ENCODE results near the gene CRYGA. TPM values are rescaled to one million over a fixed set of nuclear protein-coding genes. Genes with fewer than 3 reads are reported as not detected.
"Not testable (repeated sequence)": the region's sequence is repeated elsewhere in the genome, so short reads cannot be mapped to it uniquely, and the experiment has no call there.

The CRYGA gene
- total RNA-seq, 4 donors from 2014 or later, result not detected

DNA sequence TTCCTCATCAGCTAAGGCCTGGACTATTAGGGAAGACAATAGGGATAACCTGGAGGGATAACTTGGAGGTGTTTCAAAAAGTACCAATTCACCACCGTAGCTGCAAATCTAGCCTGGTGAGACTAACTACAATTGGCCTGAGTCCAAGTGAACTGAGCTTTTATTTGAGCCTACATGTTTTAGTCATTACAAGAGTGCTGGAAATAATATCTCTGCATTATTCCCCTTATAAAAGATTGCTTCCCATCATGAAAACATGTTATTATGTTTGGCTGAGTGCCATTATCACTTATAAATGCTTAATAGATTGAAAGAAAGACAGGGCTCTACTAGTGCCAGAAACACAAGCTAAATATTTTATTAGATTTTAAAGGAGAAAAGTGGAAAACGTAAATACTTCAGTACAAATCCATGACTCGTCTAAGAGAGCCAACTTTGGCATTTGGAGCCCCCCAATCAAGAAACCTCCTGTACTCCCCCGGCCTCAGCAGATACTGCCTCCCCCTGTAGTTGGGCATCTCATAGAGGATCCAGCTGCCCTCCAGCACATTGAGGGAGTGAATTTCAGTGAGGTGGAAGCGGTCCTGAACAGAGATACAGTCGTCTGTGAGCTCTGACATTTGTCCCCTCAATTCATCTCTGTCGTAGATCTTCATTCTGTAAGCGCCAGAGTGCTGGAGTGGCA is 21.0 kb downstream of the CRYGA start:
- DNase-seq, result no peak

DNA sequence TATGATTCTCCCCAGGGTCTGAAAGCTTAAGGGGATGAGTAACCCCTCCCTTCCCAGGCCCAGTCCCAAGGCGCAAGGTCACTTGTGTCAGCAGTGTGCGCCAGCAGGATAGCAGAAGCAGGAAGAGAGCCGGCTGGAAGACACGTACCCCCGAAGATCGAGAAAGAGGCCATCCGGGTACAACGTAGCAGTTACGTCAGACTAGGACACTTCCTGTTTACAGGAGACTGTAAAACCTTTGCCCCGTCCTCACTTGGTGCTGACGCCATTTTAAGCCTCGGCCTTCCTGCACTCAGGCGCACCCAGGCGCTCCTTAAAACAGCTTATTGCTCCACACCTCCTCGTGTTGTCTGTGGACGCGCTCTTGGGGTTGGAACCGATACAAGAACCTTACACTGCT is 23.9 kb downstream of the CRYGA start:
- no peak for DNase-seq
- no peaks in the 10 kb centered on the region for H3K27me3 ChIP-seq
- H3K4me3 ChIP-seq, result no peak overlapping the region
- H3K9me3 ChIP-seq, result no peaks in the 10 kb centered on the region
- intact Hi-C loops (cut with DNase I), result no loop called here
- peaks cover 0 to 23% (median 5%) of the 10 kb centered on the region in 3 donors for H3K4me1 ChIP-seq
- no peak for TF ChIP-seq POLR2A (IDR thresholded peaks at IDR 0.05)
- TF ChIP-seq, protein P1, sequence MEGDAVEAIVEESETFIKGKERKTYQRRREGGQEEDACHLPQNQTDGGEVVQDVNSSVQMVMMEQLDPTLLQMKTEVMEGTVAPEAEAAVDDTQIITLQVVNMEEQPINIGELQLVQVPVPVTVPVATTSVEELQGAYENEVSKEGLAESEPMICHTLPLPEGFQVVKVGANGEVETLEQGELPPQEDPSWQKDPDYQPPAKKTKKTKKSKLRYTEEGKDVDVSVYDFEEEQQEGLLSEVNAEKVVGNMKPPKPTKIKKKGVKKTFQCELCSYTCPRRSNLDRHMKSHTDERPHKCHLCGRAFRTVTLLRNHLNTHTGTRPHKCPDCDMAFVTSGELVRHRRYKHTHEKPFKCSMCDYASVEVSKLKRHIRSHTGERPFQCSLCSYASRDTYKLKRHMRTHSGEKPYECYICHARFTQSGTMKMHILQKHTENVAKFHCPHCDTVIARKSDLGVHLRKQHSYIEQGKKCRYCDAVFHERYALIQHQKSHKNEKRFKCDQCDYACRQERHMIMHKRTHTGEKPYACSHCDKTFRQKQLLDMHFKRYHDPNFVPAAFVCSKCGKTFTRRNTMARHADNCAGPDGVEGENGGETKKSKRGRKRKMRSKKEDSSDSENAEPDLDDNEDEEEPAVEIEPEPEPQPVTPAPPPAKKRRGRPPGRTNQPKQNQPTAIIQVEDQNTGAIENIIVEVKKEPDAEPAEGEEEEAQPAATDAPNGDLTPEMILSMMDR (IDR thresholded peaks at IDR 0.05), result no peak
- H3K36me3 ChIP-seq, result no peaks in the 10 kb centered on the region
- WGBS, 2 donors, result 85 to 90% methylated on average over 10 to 18 of the region's 18 CpGs
- no peak overlapping the region for H3K27ac ChIP-seq

More for the DNA sequence above, 21.0 kb downstream of the CRYGA start:
- Histone ChIP-seq H3K4me1 (peaks cover 0 to 9% (median 0%) of the 10 kb centered on the region in 3 donors), H3K27ac (no peak overlapping the region), H3K4me3 (no peak overlapping the region), H3K27me3 (peaks cover 0 to 8% (median 0%) of the 10 kb centered on the region in 4 donors), H3K36me3 (no peaks in the 10 kb centered on the region), H3K9me3 (no peaks in the 10 kb centered on the region)
- intact Hi-C loops (cut with DNase I), result no loop called here
- TF ChIP-seq, protein P1 (IDR thresholded peaks at IDR 0.05), result no peak
- TF ChIP-seq POLR2A (IDR thresholded peaks at IDR 0.05), result no peak
- 10 to 18% methylated on average over 7 of the region's 8 CpGs for WGBS, 2 donors

DNA sequence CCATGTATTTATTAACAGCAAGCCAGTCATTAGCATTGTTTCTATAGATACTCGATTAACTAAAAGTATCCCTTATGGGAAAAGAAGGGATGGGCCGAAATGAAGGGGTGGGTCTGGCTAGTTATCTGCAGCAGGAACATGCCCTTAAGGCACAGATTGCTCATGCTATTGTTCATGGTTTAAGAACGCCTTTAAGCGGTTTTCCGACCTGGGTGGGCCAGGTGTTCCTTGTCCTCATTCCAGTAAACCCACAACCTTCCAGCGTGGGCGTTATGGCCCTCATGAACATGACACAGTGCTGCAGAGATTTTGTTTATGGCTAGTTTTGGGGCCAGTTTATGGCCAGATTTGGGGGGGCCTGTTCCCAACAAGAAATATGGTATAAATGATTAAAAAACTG is 25.1 kb downstream of the CRYGA start:
- H3K27ac ChIP-seq; intact Hi-C loops (cut with DNase I); H3K36me3 ChIP-seq; H3K9me3 ChIP-seq; DNase-seq; H3K4me3 ChIP-seq; H3K27me3 ChIP-seq: not testable (repeated sequence)
- WGBS, 2 donors, result 53 to 70% methylated on average over 7 of the region's 7 CpGs
- peaks cover 0 to 23% (median 5%) of the 10 kb centered on the region in 3 donors for H3K4me1 ChIP-seq

DNA sequence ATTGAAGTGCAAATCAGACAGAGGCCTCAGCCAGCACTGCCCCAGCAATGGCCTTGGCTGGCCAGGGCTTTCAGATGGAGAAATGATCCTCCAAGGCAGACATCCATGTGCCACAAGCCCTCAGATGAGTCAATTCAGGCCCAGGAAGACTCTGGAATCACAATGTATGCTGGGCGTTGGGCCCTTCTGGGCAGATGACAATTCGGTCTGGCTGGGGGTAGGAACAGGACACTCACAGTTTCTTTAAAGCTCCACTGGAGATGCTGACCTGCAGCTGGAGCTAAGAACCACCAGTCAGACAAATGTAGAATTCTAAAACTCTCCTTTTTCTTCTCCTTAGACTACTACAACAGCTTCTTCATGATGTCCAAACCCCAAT is 26.7 kb downstream of the CRYGA start:
- TF ChIP-seq, protein P1 (IDR thresholded peaks at IDR 0.05), result no peak
- TF ChIP-seq POLR2A (IDR thresholded peaks at IDR 0.05), result no peak
- H3K27ac ChIP-seq, result peak overlapping the region in 2 of 4 donors; percentile 38 to 50
- intact Hi-C loops (cut with DNase I), result no loop called here

DNA sequence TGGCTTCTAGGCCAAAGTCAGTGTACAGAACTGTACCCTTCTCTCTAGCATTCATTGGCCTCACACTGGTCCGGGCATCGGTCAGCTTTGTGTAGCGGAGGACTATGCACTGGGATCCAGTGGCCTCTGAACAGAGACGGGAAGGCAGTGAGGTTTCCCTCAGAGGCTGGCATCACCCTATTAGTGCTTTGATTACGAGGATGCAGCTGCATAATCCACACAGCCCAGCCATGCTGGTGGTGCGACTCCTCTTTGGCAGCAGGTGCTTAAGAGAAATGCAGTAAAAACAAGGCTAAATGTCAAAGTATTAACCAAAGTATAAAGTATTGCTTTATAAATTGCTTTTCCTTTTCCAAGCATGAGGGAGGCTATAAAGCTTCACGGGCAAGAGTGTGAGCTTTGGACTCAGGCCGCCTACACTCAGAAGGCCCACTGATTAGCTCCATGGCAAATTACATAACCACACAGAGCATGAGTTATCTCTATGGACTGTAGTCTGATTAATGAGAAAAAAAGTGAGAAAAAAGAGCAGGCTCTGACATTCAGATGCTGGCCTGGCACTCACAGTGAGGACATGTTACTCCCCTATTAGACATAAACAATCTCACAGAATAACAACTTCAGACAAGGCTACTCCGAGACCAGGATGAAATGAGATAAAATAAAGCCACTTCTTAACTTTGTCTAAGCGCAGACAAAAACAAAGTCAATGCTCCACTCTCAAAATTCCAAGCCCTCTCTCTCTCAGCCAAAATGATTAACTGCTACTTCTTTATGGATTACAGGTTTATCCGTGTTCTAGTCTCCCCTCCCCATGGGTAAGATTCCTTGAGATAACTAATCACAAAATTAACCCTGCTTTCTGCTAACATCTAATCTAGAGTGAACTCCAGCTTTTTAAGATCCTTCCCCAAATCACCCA is 27.3 kb downstream of the CRYGA start:
- Histone ChIP-seq H3K4me3 (no peak overlapping the region), H3K27me3 (peaks cover 0 to 3% (median 0%) of the 10 kb centered on the region in 4 donors), H3K9me3 (no peaks in the 10 kb centered on the region), H3K27ac (peak overlapping the region in 2 of 4 donors; percentile 38 to 50), H3K36me3 (no peaks in the 10 kb centered on the region), H3K4me1 (peaks cover 0 to 23% (median 5%) of the 10 kb centered on the region in 3 donors)
- 65 to 74% methylated on average over 7 to 9 of the region's 11 CpGs for WGBS, 2 donors
- no peak for DNase-seq
- intact Hi-C loops (cut with DNase I), result no loop called here
- TF ChIP-seq, protein P1 (IDR thresholded peaks at IDR 0.05), result no peak
- TF ChIP-seq POLR2A (IDR thresholded peaks at IDR 0.05), result no peak

More for the DNA sequence above, 26.7 kb downstream of the CRYGA start:
- Histone ChIP-seq H3K27me3 (peaks cover 0 to 3% (median 0%) of the 10 kb centered on the region in 4 donors), H3K36me3 (no peaks in the 10 kb centered on the region), H3K4me1 (peaks cover 0 to 17% (median 5%) of the 10 kb centered on the region in 3 donors), H3K4me3 (no peak overlapping the region), H3K9me3 (no peaks in the 10 kb centered on the region)
- WGBS, 2 donors, result 92 to 94% methylated on average over 2 of the region's 2 CpGs
- DNase-seq, result no peak

Measured in esophagus squamous epithelium (tissue), 5 donors.